ENCODE data around the gene COX4I1. TPM values are rescaled to one million over a fixed set of nuclear protein-coding genes. Genes with fewer than 3 reads are reported as not detected.

Gene COX4I1
- total and polyA plus RNA-seq, 2 of the 8 experiments (the other 6 are each of a cell fraction or from before 2014, with no cell fraction given): 507 to 707 TPM

DNA sequence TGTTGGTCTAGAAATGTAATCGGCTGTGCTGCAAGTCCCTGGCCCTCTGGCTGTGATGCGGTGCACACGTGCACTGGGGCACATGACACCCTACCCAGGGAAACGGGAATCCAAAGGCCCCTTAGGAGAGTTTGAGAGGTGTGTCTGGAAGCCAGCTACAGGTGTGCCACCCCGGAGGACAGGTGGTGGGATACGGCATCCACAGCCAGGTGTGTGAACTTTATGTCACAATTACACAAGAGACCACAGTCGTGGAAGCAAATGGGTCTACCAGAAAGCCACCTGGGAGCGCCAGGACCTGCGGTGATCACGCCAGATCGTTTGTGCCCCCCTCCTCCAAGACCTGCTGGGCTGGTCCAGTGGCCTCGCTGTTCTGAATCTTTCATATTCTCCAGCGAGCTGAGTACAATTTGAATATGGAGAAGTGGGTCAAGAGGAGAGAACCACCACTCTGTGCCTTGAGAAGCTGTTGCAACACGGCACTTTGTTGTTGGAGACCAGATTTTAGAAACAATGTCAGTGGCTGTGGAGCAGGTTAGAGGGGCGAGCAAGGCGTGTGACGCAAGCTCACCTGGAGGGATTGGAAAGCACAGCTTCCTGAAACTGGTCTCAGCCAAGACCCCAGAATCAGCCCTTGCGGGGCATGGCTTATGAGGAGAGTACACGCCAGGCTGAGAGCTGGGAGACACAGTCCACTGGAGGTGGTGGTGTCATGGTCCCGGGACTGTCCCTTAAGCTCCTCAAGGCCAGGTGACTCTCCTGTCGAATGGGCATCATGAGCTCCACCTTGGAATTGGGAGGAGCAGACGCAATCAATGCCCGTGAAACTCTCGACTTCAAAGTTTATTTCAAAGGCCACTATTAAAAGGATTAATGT, 37.4 kb downstream of the COX4I1 start:
- Histone ChIP-seq H3K27me3 (replicated peaks in 1 of 4; ENCODE audit: control insufficient read depth in 3 of 4, extremely low read depth in 1 of 4, insufficient read depth in 3 of 4, low read length in 3 of 4) (no peaks in the 10 kb centered on the region; a peak in 2 of 7 replicates), H2BK5ac (ENCODE audit: low read depth, low read length) (no peak overlapping the region), H3K9me3 (ENCODE audit: insufficient read depth in 2 of 2, low read depth in 1 of 2, low read length in 1 of 2) (peaks cover 0 to 10% of the 10 kb centered on the region in 2 experiments; a peak in 2 of 4 replicates), H4K91ac (replicated peaks; ENCODE audit: insufficient read length, low read length) (no peak overlapping the region), H3K9ac (replicated peaks in 1 of 4; ENCODE audit: extremely low read depth in 1 of 4, low read depth in 3 of 4, low read length in 3 of 4) (no peak overlapping the region), H3K14ac (ENCODE audit: insufficient read length) (no peak overlapping the region), H3K23me2 (ENCODE audit: low read depth, low read length) (no peaks in the 10 kb centered on the region), H2AK5ac (ENCODE audit: low read depth, low read length) (no peak overlapping the region), H4K8ac (ENCODE audit: extremely low read depth, insufficient read depth, low read length) (no peak overlapping the region), H3K4me3 (ENCODE audit: extremely low read depth in 1 of 4, insufficient read depth in 2 of 4, low read depth in 3 of 4, low read length in 4 of 4) (no peak overlapping the region), H2BK15ac (ENCODE audit: low read length) (no peak overlapping the region), H2BK20ac (ENCODE audit: low read length) (no peak overlapping the region), H2BK12ac (ENCODE audit: low read depth, low read length) (no peak overlapping the region), H2BK120ac (replicated peaks; ENCODE audit: low read depth, low read length) (no peak overlapping the region), H3K36me3 (ENCODE audit: control insufficient read depth in 2 of 4, insufficient read depth in 4 of 4, low read length in 3 of 4) (no peaks in the 10 kb centered on the region), H3K79me2 (ENCODE audit: control insufficient read depth in 1 of 2, insufficient read depth in 2 of 2, low read length in 2 of 2) (no peaks in the 10 kb centered on the region), H3K4ac (replicated peaks; ENCODE audit: insufficient read length, low read depth, low read length) (no peak overlapping the region), H3K4me1 (replicated peaks in 1 of 4; ENCODE audit: control insufficient read depth in 3 of 4, insufficient read depth in 4 of 4, low read length in 3 of 4) (peaks cover 0 to 2% (median 0%) of the 10 kb centered on the region in 4 experiments; a peak in 1 of 7 replicates), H4K20me1 (replicated peaks in 1 of 2; ENCODE audit: control insufficient read depth in 1 of 2, insufficient read depth in 2 of 2, low read length in 2 of 2) (no peaks in the 10 kb centered on the region), H3K79me1 (ENCODE audit: low read depth, low read length) (no peaks in the 10 kb centered on the region), H3K56ac (replicated peaks; ENCODE audit: insufficient read length, low read depth, low read length) (no peak overlapping the region), H4K5ac (ENCODE audit: insufficient read length, low read depth, low read length) (no peak overlapping the region), H2AFZ (ENCODE audit: low read length) (no peak overlapping the region), H3K18ac (ENCODE audit: extremely low read depth, low read length) (no peak overlapping the region), H3K23ac (ENCODE audit: insufficient read length) (no peak overlapping the region), H3K27ac (ENCODE audit: low read depth, low read length) (no peak overlapping the region), H3K4me2 (ENCODE audit: insufficient read depth in 1 of 2, low read depth in 2 of 2, low read length in 2 of 2) (no peak overlapping the region)
- POLR2A ChIA-PET (ENCODE audit: partially characterized antibody): no interaction called here
- CTCF ChIA-PET (ENCODE audit: partially characterized antibody): interaction anchor here (0.7 to 2.8 kb wide), 5 partner anchors 15 to 151 kb away, joined by 3 to 17 read pairs (median 4); no protein-coding TSS in a partner anchor
- DNase-seq (ENCODE audit: low read depth in 1 of 2, low spot score in 2 of 2): no peak
- WGBS, 2 experiments (ENCODE audit: extremely low coverage in 1 of 2, insufficient coverage in 1 of 2, insufficient read length in 1 of 2, insufficient replicate concordance in 2 of 2, low coverage in 1 of 2, low lambda C conversion rate in 2 of 2, missing lambda C conversion rate in 1 of 2): 82% methylated on average over 24 of the region's 24 CpGs; no CpG with 5 or more reads in 1 of the 2 experiments
- no peak for FAIRE-seq
- TF ChIP-seq CREB1 (IDR thresholded peaks at IDR 0.05): no peak
- TF ChIP-seq SIN3A (conservative IDR thresholded peaks at IDR 0.05 in 1 of 2, IDR thresholded peaks at IDR 0.05 in 1 of 2; ENCODE audit: low read depth in 1 of 2, low read length in 2 of 2): no peak
- TF ChIP-seq RAD21 (IDR thresholded peaks at IDR 0.05 in 1 of 2, conservative IDR thresholded peaks at IDR 0.05 in 1 of 2; ENCODE audit: low read depth in 2 of 2, low read length in 2 of 2): no peak
- TF ChIP-seq TEAD4 (IDR thresholded peaks at IDR 0.05; ENCODE audit: low read depth, low read length): no peak
- no peak for TF ChIP-seq SIX5 (IDR thresholded peaks at IDR 0.05; ENCODE audit: low read depth, low read length)
- no peak for TF ChIP-seq RNF2 (IDR thresholded peaks at IDR 0.05; ENCODE audit: borderline replicate concordance, low read depth, low read length, missing control alignments, poor library complexity, severe bottlenecking)
- TF ChIP-seq POLR2A (IDR thresholded peaks at IDR 0.05; ENCODE audit: control extremely low read depth in 1 of 2, low read depth in 2 of 2, low read length in 2 of 2): no peak
- no peak for TF ChIP-seq GTF2F1 (IDR thresholded peaks at IDR 0.05; ENCODE audit: borderline replicate concordance, low read depth, low read length)
- no peak for TF ChIP-seq ASH2L (IDR thresholded peaks at IDR 0.05; ENCODE audit: low read length)
- TF ChIP-seq SP2 (IDR thresholded peaks at IDR 0.05; ENCODE audit: low read length): no peak
- TF ChIP-seq TCF12 (IDR thresholded peaks at IDR 0.05; ENCODE audit: low read depth, low read length): no peak
- no peak for TF ChIP-seq HDAC6 (IDR thresholded peaks at IDR 0.05; ENCODE audit: low read depth, low read length)
- TF ChIP-seq MAFK (IDR thresholded peaks at IDR 0.05; ENCODE audit: low read depth, low read length): no peak
